IMR-90 (cell line): ENCODE results near the gene WSB2.

Source experiments
- CHD1 ChIP-seq: IDR thresholded peaks from 2 replicates; pipeline ENCODE4 v1.6.1; 2012; ENCODE audit warnings: low read depth, low read length, improper control_type of control experiment
- SMC3 ChIP-seq: fragments of 150-350 bp; IDR thresholded peaks from 2 replicates; pipeline ENCODE4 v1.6.1; 2016; ENCODE audit warnings: low read depth, mild to moderate bottlenecking, antibody characterized with exemption, low read length, moderate library complexity
- TF ChIP-seq, protein P1 (sequence below): conservative IDR thresholded peaks from 2 replicates; pipeline ENCODE4 v1.5.1; 2012; ENCODE audit warnings: mild to moderate bottlenecking, low read depth, low read length, improper control_type of control experiment

DNA sequence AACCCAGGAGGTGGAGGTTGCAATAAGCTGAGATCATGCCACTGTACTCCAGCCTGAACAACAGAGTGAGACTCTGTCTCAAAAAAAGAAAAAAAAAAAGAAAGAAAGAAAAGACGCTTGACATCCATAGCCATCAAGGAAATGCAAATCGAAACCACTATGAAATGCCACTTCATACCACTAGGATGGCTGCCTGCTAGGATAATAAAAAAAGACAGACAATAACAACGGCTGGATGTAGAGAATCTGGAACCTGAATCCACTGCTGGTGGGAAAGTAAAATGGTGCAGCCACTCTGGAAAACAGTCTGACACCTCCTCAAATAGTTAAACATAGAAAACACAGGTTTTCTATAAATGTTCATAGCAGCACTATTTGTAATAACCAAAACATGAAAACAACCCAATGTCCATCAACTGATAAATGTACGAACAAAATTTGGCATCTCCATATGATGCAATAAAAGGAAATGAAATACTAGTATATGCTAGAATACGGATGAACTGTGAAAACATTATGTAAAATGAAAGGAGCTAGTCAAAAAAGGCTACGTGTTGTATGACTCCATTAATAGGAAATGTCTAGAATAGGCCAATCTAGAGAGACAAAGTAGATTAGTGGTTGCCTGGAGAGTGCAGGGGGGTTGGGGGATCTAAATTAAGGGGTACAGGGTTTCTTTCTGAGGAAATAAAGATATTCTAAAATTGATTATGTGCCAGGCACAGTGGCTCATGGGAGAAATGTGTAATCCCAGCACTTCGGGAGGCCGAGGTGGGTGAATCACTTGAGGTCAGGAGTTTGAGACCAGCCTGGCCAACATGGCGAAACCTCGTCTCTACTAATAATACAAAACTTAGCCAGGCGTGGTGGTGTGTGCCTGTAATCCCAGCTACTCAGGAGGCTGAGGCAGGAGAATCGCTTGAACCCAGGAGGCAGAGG is 9.7 kb downstream of the WSB2 start:
- TF ChIP-seq CHD1 (no peak), SMC3 (no peak)
- TF ChIP-seq, protein P1, sequence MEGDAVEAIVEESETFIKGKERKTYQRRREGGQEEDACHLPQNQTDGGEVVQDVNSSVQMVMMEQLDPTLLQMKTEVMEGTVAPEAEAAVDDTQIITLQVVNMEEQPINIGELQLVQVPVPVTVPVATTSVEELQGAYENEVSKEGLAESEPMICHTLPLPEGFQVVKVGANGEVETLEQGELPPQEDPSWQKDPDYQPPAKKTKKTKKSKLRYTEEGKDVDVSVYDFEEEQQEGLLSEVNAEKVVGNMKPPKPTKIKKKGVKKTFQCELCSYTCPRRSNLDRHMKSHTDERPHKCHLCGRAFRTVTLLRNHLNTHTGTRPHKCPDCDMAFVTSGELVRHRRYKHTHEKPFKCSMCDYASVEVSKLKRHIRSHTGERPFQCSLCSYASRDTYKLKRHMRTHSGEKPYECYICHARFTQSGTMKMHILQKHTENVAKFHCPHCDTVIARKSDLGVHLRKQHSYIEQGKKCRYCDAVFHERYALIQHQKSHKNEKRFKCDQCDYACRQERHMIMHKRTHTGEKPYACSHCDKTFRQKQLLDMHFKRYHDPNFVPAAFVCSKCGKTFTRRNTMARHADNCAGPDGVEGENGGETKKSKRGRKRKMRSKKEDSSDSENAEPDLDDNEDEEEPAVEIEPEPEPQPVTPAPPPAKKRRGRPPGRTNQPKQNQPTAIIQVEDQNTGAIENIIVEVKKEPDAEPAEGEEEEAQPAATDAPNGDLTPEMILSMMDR = no peak
